Activated naive CD8-positive, alpha-beta T cell treated with anti-CD3 and anti-CD28 coated beads, Interleukin-2, amount 50 U/mL, for 24 hours (primary cell): ENCODE results near the gene UBE2D2.

ENCODE experiments used
- ATAC-seq: fragments of 150-1000 bp; cut with Tn5 transposase; one replicate; pipeline ENCODE4 v1.10.0; 2021
- DNase-seq: peaks from one replicate; pipeline ENCODE4 v3.0.0; 2021
- H3K27ac Mint-ChIP-seq: one replicate; pipeline ENCODE4 v1.8.0; 2021; ENCODE audit warnings: mild to moderate bottlenecking, mixed read lengths
- H3K27me3 Mint-ChIP-seq: one replicate; pipeline ENCODE4 v1.8.0; 2021; ENCODE audit warnings: mixed read lengths
- H3K36me3 Mint-ChIP-seq: one replicate; pipeline ENCODE4 v1.8.0; 2021; ENCODE audit warnings: low read depth, mixed read lengths
- H3K4me1 Mint-ChIP-seq: one replicate; pipeline ENCODE4 v1.8.0; 2021; ENCODE audit warnings: mixed read lengths
- H3K4me3 Mint-ChIP-seq: one replicate; pipeline ENCODE4 v1.8.0; 2021; ENCODE audit warnings: mild to moderate bottlenecking, moderate library complexity, mixed read lengths
- H3K9me3 Mint-ChIP-seq: one replicate; pipeline ENCODE4 v1.8.0; 2021; ENCODE audit warnings: mixed read lengths

The UBE2D2 gene

GRCh38 chr5:139633295-139634027, 72.3 kb downstream of the UBE2D2 start:
- DNase-seq = peak; percentile 74

GRCh38 chr5:139634028-139634325, 72.8 kb downstream of the UBE2D2 start:
- Mint-ChIP-seq H3K4me3 (no peak overlapping the region), H3K36me3 (peaks cover 11% of the 10 kb centered on the region), H3K9me3 (no peaks in the 10 kb centered on the region), H3K27ac (no peak overlapping the region), H3K4me1 (peaks cover 48% of the 10 kb centered on the region), H3K27me3 (no peaks in the 10 kb centered on the region)
- DNase-seq (no peak), ATAC-seq (no peak)

More at GRCh38 chr5:139633295-139634027, 72.3 kb downstream of the UBE2D2 start:
- Mint-ChIP-seq H3K27ac (peak overlapping the region; percentile 15), H3K36me3 (peaks cover 13% of the 10 kb centered on the region), H3K4me3 (no peak overlapping the region), H3K4me1 (peaks cover 43% of the 10 kb centered on the region), H3K9me3 (no peaks in the 10 kb centered on the region), H3K27me3 (no peaks in the 10 kb centered on the region)
- peak; percentile 16 for ATAC-seq

- H3K27ac Mint-ChIP-seq = peak overlapping the region; percentile 88
- no peak for DNase-seq
- H3K27me3 Mint-ChIP-seq = no peaks in the 10 kb centered on the region
- peaks cover 49% of the 10 kb centered on the region for H3K4me1 Mint-ChIP-seq
- no peak for ATAC-seq
- no peaks in the 10 kb centered on the region for H3K9me3 Mint-ChIP-seq
- no peak overlapping the region for H3K4me3 Mint-ChIP-seq
- H3K36me3 Mint-ChIP-seq = peaks cover 11% of the 10 kb centered on the region
These were observed 73.4 kb downstream of the UBE2D2 start for GRCh38 chr5:139634541-139634940.

GRCh38 chr5:139635191-139635590, 74.1 kb downstream of the UBE2D2 start:
- DNase-seq = no peak
- H3K27me3 Mint-ChIP-seq = no peaks in the 10 kb centered on the region
- H3K36me3 Mint-ChIP-seq = peaks cover 11% of the 10 kb centered on the region
- no peak overlapping the region for H3K4me3 Mint-ChIP-seq
- H3K9me3 Mint-ChIP-seq = no peaks in the 10 kb centered on the region
- H3K27ac Mint-ChIP-seq = peak overlapping the region; percentile 88
- no peak for ATAC-seq
- H3K4me1 Mint-ChIP-seq = peaks cover 52% of the 10 kb centered on the region

- Mint-ChIP-seq H3K4me1 (peaks cover 52% of the 10 kb centered on the region), H3K4me3 (peak overlapping the region; percentile 62), H3K27ac (peak overlapping the region; percentile 88), H3K9me3 (no peaks in the 10 kb centered on the region), H3K36me3 (peaks cover 11% of the 10 kb centered on the region), H3K27me3 (no peaks in the 10 kb centered on the region)
- no peak for DNase-seq
- no peak for ATAC-seq
These were observed 74.6 kb downstream of the UBE2D2 start for GRCh38 chr5:139635606-139636206.

GRCh38 chr5:139636207-139636792, 75.2 kb downstream of the UBE2D2 start:
- peaks cover 52% of the 10 kb centered on the region for H3K4me1 Mint-ChIP-seq
- peak overlapping the region; percentile 62 for H3K4me3 Mint-ChIP-seq
- H3K27ac Mint-ChIP-seq = peak overlapping the region; percentile 88

GRCh38 chr5:139636975-139637408, 75.9 kb downstream of the UBE2D2 start:
- H3K4me3 Mint-ChIP-seq = peak overlapping the region; percentile 62
- H3K4me1 Mint-ChIP-seq = peaks cover 56% of the 10 kb centered on the region
- no peaks in the 10 kb centered on the region for H3K9me3 Mint-ChIP-seq
- DNase-seq = no peak
- peak overlapping the region; percentile 88 for H3K27ac Mint-ChIP-seq
- H3K27me3 Mint-ChIP-seq = no peaks in the 10 kb centered on the region
- H3K36me3 Mint-ChIP-seq = peaks cover 11% of the 10 kb centered on the region
- peak; percentile 78 for ATAC-seq

More at GRCh38 chr5:139636207-139636792, 75.2 kb downstream of the UBE2D2 start:
- H3K36me3 Mint-ChIP-seq = peaks cover 11% of the 10 kb centered on the region
- no peaks in the 10 kb centered on the region for H3K27me3 Mint-ChIP-seq
- ATAC-seq = peak; percentile 65
- DNase-seq = peak; percentile 70
- no peaks in the 10 kb centered on the region for H3K9me3 Mint-ChIP-seq

GRCh38 chr5:139637438-139638089, 76.4 kb downstream of the UBE2D2 start:
- H3K9me3 Mint-ChIP-seq = no peaks in the 10 kb centered on the region
- H3K27me3 Mint-ChIP-seq = no peaks in the 10 kb centered on the region
- H3K36me3 Mint-ChIP-seq = peaks cover 11% of the 10 kb centered on the region
- peak; percentile 11 for ATAC-seq
- H3K27ac Mint-ChIP-seq = peak overlapping the region; percentile 35
- DNase-seq = peak; percentile 64
- peak overlapping the region; percentile 62 for H3K4me3 Mint-ChIP-seq
- peaks cover 53% of the 10 kb centered on the region for H3K4me1 Mint-ChIP-seq

- Mint-ChIP-seq H3K4me1 (peaks cover 50% of the 10 kb centered on the region), H3K4me3 (no peak overlapping the region), H3K27ac (peak overlapping the region; percentile 35), H3K36me3 (peaks cover 11% of the 10 kb centered on the region), H3K9me3 (no peaks in the 10 kb centered on the region), H3K27me3 (no peaks in the 10 kb centered on the region)
- DNase-seq = no peak
- ATAC-seq = no peak
These were observed 77.1 kb downstream of the UBE2D2 start for GRCh38 chr5:139638090-139638735.

- Mint-ChIP-seq H3K27me3 (no peaks in the 10 kb centered on the region), H3K9me3 (no peaks in the 10 kb centered on the region), H3K4me3 (no peak overlapping the region), H3K27ac (peak overlapping the region; percentile 18), H3K4me1 (peaks cover 47% of the 10 kb centered on the region), H3K36me3 (peaks cover 11% of the 10 kb centered on the region)
- DNase-seq = no peak
- ATAC-seq = no peak
These were observed 77.8 kb downstream of the UBE2D2 start for GRCh38 chr5:139638736-139639618.

- H3K9me3 Mint-ChIP-seq = no peaks in the 10 kb centered on the region
- DNase-seq (no peak), ATAC-seq (no peak)
- no peak overlapping the region for H3K27ac Mint-ChIP-seq
- peaks cover 8% of the 10 kb centered on the region for H3K36me3 Mint-ChIP-seq
- H3K4me3 Mint-ChIP-seq = no peak overlapping the region
- no peaks in the 10 kb centered on the region for H3K27me3 Mint-ChIP-seq
- H3K4me1 Mint-ChIP-seq = peaks cover 42% of the 10 kb centered on the region
These were observed 78.7 kb downstream of the UBE2D2 start for GRCh38 chr5:139639619-139640380.

- Mint-ChIP-seq H3K4me1 (peaks cover 34% of the 10 kb centered on the region), H3K36me3 (peaks cover 8% of the 10 kb centered on the region), H3K27me3 (peaks cover 2% of the 10 kb centered on the region), H3K4me3 (no peak overlapping the region), H3K9me3 (no peaks in the 10 kb centered on the region), H3K27ac (no peak overlapping the region)
- DNase-seq (no peak), ATAC-seq (no peak)
These were observed 79.4 kb downstream of the UBE2D2 start for GRCh38 chr5:139640421-139641115.
